Inflammatory macrophage treated with lipopolysaccharide for 1 hour (primary cell): ENCODE measurements around the gene DHH.
"Not testable (repeated sequence)": the region's sequence is repeated elsewhere in the genome, so short reads cannot be mapped to it uniquely, and the experiment has no call there.

Experiments
- DNase-seq, 2 donors: peaks; one replicate each; pipeline ENCODE4 v3.0.0-alpha.2; 2020 to 2022

Gene DHH

DNA sequence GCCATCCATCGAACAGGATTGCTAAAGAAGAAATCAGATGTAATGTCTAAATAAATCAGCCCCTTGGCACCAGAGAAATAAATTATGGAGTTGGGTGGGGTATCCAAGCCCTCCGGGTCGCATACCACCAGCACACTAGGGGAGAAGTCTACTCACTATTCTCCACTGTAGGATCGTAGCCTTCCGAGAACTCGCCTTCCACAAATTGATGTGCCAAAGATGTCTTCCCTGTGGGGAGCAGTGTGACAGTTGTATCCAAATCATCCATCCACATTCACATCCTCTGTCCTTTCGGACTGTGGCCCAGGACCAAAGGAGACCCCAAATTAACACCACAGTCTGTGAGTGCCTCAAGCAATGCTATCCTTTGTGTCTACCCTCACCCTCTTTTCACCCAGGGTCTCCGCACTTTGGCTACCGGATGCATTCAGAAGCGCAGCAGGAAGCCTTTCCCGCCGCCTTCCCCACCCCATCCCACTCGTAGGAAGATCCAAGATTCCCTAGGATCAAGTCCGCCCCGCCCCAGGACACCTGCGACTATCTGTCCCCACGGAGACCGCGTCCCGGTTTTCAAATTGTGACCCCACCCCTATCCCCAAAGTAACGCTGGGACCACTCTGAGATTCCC lies 25.6 kb downstream of the DHH start:
- DNase-seq: no peak

DNA sequence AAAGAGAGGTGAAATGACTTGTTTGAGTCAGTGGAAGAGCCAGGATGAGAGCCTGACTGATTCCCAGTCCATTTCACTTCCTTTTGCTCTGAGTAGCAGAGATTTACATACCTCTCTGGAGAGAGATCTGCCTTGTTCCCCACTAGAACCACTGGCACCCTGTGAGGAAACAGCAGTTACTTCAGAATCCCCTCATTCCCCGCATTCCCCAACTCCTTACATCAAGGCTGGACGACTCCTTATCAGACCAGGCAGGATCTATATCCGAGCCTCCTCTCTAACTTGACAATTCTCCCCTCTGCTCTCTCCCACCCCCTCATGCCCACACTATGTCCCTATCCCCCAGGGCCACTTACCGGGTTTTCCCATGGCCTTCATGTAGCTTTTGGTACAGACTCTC lies 28.5 kb downstream of the DHH start:
- no peak for DNase-seq

DNA sequence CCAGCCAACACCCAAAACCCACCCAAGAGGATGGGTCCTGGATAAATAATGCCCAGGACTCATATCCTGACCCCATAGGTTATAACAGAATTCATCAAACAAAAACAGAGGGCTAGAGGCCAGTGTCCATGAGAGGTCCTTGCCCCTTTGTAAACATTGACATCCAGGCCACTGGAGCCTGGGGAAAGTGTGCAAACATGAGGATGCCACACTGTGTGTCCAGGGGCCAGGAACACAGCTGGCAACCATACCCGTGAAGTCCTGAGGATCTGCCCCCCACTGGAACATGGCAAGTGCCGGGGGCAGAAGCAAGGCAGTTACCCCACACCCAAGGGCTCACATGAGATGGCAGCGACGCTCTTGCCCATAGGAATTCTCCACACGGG lies 29.8 kb downstream of the DHH start:
- DNase-seq: no peak

- not testable (repeated sequence) for DNase-seq
Observed at GRCh38 chr12:49061916-49062315, 32.7 kb downstream of the DHH start.

DNA sequence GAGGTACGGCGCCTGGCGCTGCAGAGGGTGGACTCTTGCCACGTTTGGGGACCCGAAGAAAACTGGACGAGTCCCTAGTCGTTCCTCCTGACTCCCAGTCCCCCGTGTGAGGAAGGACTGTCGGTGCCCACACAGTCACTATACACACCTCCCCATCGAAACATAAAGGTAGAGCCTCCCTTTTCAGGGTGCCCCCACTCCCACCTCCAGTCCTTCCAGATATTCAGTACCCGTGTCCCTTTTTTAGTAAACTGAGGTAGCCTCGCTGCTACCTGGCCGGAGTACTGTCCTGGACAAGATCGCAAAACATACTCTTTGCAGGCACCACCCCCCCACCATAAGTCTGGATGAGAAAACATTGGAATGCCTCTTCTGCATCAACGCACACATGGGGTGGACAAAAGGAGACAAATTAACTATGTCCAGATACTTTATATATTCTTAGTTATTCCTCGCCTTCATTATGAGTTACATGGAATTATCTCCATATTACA lies 33.4 kb downstream of the DHH start:
- DNase-seq: no peak

- peak; percentile 80 to 88 for DNase-seq
Observed at GRCh38 chr12:49060237-49061156, 34.1 kb downstream of the DHH start, which contains the start of gene KMT2D. Gene KMT2D (minus strand): TSS chr12:49060794. CDS start chr12:49055324, 5,470 bp downstream.

DNA sequence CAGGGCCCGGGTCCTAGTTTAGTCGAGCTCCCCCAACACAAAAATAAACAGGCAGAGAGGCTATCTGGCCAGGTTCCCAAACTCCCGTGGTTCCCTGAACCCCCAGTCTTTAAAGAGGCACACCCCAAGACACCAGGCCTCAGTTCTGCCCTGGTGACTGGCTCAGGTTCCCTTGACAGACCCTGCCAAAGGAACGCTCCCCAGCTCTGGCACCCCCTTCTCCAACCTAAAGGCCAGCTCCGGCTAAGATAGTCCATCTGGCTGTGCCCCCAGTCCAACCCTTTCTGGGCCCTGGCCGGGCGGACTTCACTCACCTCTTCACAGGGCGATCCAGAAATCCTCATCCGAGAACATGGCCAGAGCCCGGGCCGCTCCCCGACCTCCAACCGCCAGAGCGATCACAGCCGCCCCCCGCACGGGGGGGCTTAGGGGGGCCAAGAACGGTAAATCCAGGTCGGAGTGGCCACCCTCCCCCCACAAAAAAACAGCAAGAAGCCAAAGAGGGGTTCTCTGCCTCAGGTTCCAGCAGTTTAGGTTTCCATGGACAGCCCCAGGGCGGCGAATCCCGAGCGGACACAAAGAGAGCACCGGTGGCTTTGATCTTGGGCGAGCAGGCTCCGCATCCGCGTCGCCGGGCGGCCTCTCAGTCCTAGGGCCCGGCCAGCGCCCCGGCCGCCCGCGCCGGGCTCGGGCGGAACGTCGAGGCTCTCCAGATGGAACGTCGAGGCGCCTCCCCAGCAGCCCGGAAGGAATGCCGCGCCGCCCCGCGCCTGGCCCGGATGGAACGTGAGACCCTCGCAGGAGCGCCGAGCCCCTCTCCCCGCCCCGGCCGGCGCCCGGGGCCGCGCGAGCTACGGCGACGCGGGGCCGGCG lies 35.1 kb downstream of the DHH start:
- no peak for DNase-seq

- DNase-seq: no peak
Observed at GRCh38 chr12:49059045-49059298, 35.6 kb downstream of the DHH start.

- DNase-seq: no peak
Observed at GRCh38 chr12:49058366-49059044, 36.1 kb downstream of the DHH start.

DNA sequence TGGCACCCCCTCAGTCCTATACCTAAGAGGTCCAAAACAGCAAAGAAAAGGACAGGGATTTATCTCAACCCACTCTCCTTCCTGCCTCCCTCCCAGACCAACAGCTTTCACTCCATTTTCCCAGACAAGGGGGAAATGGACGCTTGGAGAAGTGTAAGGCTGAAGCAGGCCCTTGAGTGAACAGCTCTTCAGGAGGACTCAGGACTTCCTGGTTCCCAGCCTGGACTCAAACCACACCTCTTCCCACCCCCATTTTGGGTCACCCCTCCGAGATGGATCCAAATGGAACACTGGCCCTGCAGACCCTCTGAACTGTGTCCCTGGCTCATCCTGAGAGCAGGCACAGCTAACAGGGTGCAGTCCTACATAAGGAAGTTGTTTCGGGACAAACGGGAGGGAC lies 36.7 kb downstream of the DHH start:
- DNase-seq: peak in 1 of 2 donors; percentile 27

DNA sequence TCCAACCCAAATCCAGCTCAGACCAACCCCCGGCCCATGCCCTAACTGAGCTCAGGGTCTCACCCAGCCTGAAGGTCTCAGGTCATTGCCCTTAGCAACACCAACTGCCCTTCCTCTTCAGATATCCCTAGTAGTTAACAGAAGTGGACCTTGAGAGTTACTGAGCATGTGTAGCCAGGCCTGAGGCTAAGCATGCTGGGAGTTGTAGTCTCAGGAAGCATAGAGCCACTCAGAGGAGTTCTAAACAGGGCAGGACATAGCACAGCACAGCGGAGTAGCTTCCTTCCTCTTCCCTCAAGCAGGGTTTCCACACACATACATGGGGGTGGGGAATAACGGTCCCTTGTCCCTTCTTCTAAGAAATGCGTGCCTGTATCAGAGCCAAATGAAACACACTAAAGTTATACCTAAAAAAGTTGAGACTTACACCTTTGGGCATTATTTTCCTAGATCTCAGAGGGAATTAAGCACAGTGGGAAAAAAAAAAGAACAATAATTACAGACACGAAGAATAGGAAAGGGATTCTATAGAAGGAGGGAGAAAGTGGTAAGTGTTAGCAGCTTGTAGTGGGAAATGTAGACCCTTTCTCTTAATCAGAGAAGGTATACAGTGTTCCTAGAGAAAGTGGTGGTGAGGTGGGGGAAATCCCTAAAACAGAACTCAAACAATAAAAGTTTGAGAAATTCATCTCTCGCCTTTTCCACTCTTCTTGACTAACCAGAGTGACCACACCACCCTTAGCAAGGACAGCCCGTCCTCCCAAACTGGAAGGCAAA lies 38.4 kb downstream of the DHH start:
- DNase-seq: peak; percentile 90 to 94

GRCh38 chr12:49055092-49055491 lies 39.5 kb downstream of the DHH start:
- DNase-seq: no peak

DNA sequence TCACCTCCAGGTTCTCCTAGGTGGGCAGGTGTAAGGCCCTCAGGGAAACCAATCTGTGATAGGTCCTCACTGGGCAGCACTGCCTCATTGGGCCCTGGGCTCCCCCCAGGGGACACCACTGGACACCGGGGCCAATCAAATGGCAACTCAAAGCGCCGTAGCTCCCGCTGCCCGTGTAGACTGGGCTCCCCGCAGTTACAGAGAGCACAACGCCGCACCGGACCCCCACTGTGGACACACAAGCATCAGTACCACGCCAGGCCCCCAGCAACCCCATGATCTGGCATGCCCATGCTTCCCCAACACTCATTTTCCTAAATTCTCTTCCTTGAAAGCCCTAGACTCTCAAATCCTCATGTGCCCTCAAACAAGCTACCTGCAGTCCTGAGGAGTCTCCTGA lies 40.1 kb downstream of the DHH start:
- DNase-seq: no peak

GRCh38 chr12:49054096-49054495 lies 40.5 kb downstream of the DHH start:
- DNase-seq: no peak

- no peak for DNase-seq
Observed at GRCh38 chr12:49052451-49053208, 42.0 kb downstream of the DHH start.

DNA sequence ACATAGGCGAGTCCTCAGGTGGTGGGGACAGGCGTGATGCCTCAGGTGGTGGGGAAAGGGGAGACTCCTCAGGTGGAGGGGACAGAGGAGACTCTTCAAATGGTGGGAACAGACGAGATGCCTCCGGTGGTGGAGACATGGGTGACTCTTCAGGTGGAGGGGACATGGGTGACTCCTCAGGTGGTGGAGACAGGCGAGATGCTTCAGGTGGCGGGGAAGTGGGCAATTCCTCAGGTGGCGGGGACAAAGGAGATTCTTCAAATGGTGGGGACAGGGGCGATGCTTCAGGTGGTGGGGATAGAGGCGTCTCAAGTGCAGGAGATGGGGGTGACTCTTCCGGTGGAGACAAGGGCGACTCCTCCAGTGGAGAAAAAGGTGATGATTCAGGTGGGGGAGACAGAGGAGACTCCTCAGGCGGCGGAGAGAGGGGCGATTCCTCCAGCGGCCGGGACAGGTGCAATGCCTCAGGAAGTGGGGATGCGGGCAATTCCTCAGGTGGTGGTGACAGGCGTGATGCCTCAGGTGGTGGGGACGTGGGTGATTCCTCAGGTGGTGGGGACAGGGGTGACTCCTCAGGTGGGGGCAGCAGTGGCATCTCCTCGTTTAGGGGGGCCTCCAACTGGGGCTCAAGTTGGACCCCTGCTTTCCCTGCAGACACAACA lies 42.7 kb downstream of the DHH start:
- DNase-seq: no peak

DNA sequence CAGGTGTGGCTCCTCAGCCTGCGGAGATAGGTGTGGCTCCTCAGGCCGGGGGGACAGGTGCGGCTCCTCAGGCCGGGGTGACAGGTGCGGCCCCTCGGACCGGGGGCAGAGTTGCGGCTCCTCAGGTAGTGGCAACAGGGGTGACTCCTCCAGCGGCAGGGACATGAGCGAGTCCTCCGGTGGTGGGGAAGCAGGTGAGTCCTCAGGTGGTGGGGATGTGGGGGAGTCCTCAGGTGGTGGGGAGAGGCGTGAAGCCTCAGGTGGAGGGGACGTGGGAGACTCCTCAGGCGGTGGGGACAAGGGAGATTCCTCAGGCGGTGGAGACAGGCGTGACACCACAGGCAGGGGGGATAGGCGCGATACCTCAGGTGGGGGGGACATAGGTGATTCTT lies 43.2 kb downstream of the DHH start:
- DNase-seq: no peak

GRCh38 chr12:49050507-49051372 lies 43.9 kb downstream of the DHH start:
- no peak for DNase-seq

- DNase-seq: no peak
Observed at GRCh38 chr12:49049566-49050224, 44.9 kb downstream of the DHH start.
